Spleen (tissue), 11 donors: Measurements from ENCODE around the gene SLC22A12. TPM values are rescaled to one million over a fixed set of nuclear protein-coding genes. Genes with fewer than 3 reads are reported as not detected.

Source experiments
- DNase-seq: peaks from one replicate; pipeline ENCODE4 v3.0.0-alpha.2; 2020
- H3K27ac ChIP-seq, 8 donors: fragments of 200-600 bp; sonication (generic) in 7 of 8; 1 replicate in 4 of 8; 2 replicates in 4 of 8; pipeline versions ENCODE4 v1.5.0 to v1.8.0; 2016 to 2021; ENCODE audit warnings: inconsistent platforms in 4 of 8, mild to moderate bottlenecking in 4 of 8, moderate library complexity in 1 of 8
- H3K27me3 ChIP-seq, 7 donors: fragments of 200-600 bp; sonication (generic) in 6 of 7; replicated peaks in 1 of 7; 1 replicate in 4 of 7; 2 replicates in 3 of 7; pipeline versions ENCODE4 v1.5.0 to v1.8.0; 2016 to 2021; ENCODE audit warnings: inconsistent platforms in 3 of 7, mild to moderate bottlenecking in 1 of 7
- H3K36me3 ChIP-seq, 6 donors: fragments of 200-600 bp; sonication (generic) in 5 of 6; 1 replicate in 4 of 6; 2 replicates in 2 of 6; pipeline versions ENCODE4 v1.5.0 to v1.8.0; 2016 to 2021; ENCODE audit warnings: inconsistent platforms in 2 of 6
- H3K4me1 ChIP-seq, 6 donors: fragments of 200-600 bp; sonication (generic) in 5 of 6; 1 replicate in 3 of 6; 2 replicates in 3 of 6; pipeline versions ENCODE4 v1.5.0 to v1.8.0; 2016 to 2021; ENCODE audit warnings: inconsistent platforms in 3 of 6
- H3K4me3 ChIP-seq, 8 donors: fragments of 200-600 bp; sonication (generic) in 7 of 8; 1 replicate in 4 of 8; 2 replicates in 4 of 8; pipeline versions ENCODE4 v1.5.0 to v1.8.0; 2016 to 2021; ENCODE audit warnings: inconsistent platforms in 4 of 8, mild to moderate bottlenecking in 4 of 8, moderate library complexity in 2 of 8
- H3K9me3 ChIP-seq, 8 donors: fragments of 200-600 bp; sonication (generic) in 7 of 8; 1 replicate in 4 of 8; 2 replicates in 4 of 8; pipeline versions ENCODE4 v1.5.0 to v1.8.0; 2016 to 2021; ENCODE audit warnings: inconsistent platforms in 4 of 8
- POLR2A ChIP-seq, 3 donors: fragments of 450-650 bp; IDR thresholded peaks; one replicate each; pipeline ENCODE4 v1.5.1; 2017; ENCODE audit warnings: antibody characterized with exemption in 3 of 3, mild to moderate bottlenecking in 1 of 3
- POLR2AphosphoS5 ChIP-seq, 3 donors: sonication (generic); formaldehyde crosslinking; IDR thresholded peaks; one replicate each; pipeline ENCODE4 v1.5.1; 2017; ENCODE audit warnings: antibody characterized with exemption in 3 of 3
- WGBS, 5 donors: extraction: QIAGEN DNeasy Blood & Tissue Kit in 3 of 5; methylation state at CpG; one replicate each; pipeline versions ENCODE4 v1.1.5 to v1.1.7; 2013 to 2018; 5-methylcytosine and 5-hydroxymethylcytosine counted together
- intact Hi-C: fragments of 100-400 bp; cut with DNase I; formaldehyde crosslinking; loops from one replicate; pipeline ENCODE4 v1.15.0; 2023; ENCODE audit warnings: low total_unique reads
- polyA plus RNA-seq, 3 donors: library from polyadenylated mRNA; stranded (reverse); fragments of 200-250 nt; gene quantifications; one replicate each; pipeline ENCODE4 v1.2.1, GENCODE V29; 2013
- total RNA-seq, 7 donors: library from RNA; depleted of rRNA in 3 of 7; stranded (reverse); fragments of >200 nt in 3 of 7; fragmentation: NEBNext Ultra II Directional in 4 of 7; extraction: Animal tissue kit (Norgen Biotek cat#: 25700) in 4 of 7; gene quantifications; one replicate each; pipeline versions ENCODE4 v1.1.0 to v1.2.1, GENCODE V29; 2016 to 2021
- TF ChIP-seq, protein P1 (sequence below), 11 experiments: fragments of 200-600 bp in 7 of 11; fragments of 450-650 bp in 4 of 11; sonication (generic) in 4 of 11; IDR thresholded peaks in 8 of 11; conservative IDR thresholded peaks in 3 of 11; 1 replicate in 7 of 11; 2 replicates in 4 of 11; pipeline versions ENCODE4 v1.4.0 to v1.8.0; 2016 to 2021; ENCODE audit warnings: antibody characterized with exemption in 11 of 11, inconsistent platforms in 4 of 11, mild to moderate bottlenecking in 1 of 11
- donor health status: healthy with polysubstance abuse.
- donor health status: DM: no; HTN: no; CAD: no; lungs with moderate emphysema.
- donor health status: DM: no; HTN: no; CAD: no.
- donor health status: Bipolar disorder and iron deficiency.
- donor health status: healthy.
- donor health status: DM: no; HTN: no; CAD: no.
- donor health status: DM: yes; HTN: yes; CAD: no.

SLC22A12 gene
- total and polyA plus RNA-seq, 10 donors = not detected

DNA sequence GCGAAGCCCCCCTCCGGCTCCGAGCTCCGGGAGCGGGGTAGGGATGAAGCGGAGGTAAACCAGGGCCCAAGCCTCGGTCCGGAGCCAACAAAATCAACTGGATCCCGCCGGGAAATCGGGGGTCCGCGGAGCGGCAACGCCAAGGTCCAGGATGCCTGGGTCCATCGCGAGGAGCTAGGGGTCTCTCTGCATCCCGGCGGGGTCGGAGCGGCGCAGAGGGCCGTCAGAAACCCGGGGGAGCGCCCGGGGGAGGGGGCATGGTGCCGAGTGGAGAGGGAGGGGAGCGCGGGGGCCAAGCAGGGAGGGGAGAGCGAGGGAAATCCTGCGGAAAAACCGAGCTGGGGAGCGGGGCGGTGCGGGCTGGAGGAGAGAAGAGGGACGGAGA lies 51.8 kb downstream of the SLC22A12 start:
- no peak overlapping the region for H3K27ac ChIP-seq
- DNase-seq = no peak
- H3K4me1 ChIP-seq = peaks cover 0 to 47% (median 26%) of the 10 kb centered on the region in 6 donors
- H3K27me3 ChIP-seq = peaks cover 0 to 85% (median 47%) of the 10 kb centered on the region in 7 donors
- peak overlapping the region in 5 of 8 donors; percentile 7 to 61 (median 14) for H3K4me3 ChIP-seq
- WGBS, 5 donors = 1 to 4% (median 2%) methylated on average over 8 to 36 of the region's 36 CpGs
- TF ChIP-seq, protein P1, sequence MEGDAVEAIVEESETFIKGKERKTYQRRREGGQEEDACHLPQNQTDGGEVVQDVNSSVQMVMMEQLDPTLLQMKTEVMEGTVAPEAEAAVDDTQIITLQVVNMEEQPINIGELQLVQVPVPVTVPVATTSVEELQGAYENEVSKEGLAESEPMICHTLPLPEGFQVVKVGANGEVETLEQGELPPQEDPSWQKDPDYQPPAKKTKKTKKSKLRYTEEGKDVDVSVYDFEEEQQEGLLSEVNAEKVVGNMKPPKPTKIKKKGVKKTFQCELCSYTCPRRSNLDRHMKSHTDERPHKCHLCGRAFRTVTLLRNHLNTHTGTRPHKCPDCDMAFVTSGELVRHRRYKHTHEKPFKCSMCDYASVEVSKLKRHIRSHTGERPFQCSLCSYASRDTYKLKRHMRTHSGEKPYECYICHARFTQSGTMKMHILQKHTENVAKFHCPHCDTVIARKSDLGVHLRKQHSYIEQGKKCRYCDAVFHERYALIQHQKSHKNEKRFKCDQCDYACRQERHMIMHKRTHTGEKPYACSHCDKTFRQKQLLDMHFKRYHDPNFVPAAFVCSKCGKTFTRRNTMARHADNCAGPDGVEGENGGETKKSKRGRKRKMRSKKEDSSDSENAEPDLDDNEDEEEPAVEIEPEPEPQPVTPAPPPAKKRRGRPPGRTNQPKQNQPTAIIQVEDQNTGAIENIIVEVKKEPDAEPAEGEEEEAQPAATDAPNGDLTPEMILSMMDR (IDR thresholded peaks at IDR 0.05 in 8 of 11, conservative IDR thresholded peaks at IDR 0.05 in 3 of 11) = no peak
- TF ChIP-seq POLR2AphosphoS5 (IDR thresholded peaks at IDR 0.05) (no peak), POLR2A (IDR thresholded peaks at IDR 0.05) (no peak)
- H3K36me3 ChIP-seq = no peaks in the 10 kb centered on the region
- intact Hi-C loops = no loop called here
- no peaks in the 10 kb centered on the region for H3K9me3 ChIP-seq

DNA sequence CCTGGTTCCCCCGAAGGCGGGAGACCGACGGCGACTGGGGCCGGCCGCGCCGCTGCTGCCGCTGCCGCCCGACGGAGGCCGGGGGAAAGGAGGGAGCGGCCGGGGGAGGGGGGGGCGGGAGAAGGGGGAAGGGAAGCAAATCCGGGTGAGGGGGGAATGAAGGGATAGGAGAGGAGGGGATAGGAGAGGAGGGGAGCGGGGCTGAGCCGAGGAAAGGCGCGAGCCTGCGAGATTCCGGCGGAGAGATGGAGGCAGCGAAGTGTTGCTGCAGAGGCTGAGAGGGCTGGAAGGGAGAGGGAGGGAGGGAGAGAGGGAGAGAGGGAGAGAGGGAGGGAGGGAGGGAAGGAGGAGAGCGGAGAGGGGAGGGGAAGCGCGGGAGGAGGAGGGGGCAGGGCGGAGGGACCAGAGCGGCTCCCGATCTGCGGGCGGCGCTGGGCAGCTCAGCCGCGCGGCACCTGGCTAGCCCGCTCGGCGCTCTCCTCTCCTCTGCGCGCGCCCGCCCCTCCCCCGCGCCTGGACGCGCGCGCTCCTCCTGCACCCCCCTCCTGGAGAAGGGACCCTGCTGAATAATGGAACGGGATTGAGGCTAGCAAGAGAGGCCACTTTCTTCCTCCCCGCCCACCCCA lies 52.3 kb downstream of the SLC22A12 start:
- TF ChIP-seq POLR2AphosphoS5 (IDR thresholded peaks at IDR 0.05) = no peak
- no peak for TF ChIP-seq POLR2A (IDR thresholded peaks at IDR 0.05)
- Histone ChIP-seq H3K4me1 (peaks cover 0 to 42% (median 24%) of the 10 kb centered on the region in 6 donors), H3K27me3 (peaks cover 0 to 85% (median 45%) of the 10 kb centered on the region in 7 donors), H3K4me3 (peak overlapping the region in 5 of 8 donors; percentile 7 to 61 (median 14)), H3K36me3 (no peaks in the 10 kb centered on the region), H3K9me3 (no peaks in the 10 kb centered on the region), H3K27ac (no peak overlapping the region)
- DNase-seq = no peak
- intact Hi-C loops = no loop called here
- 1 to 4% (median 2%) methylated on average over 35 to 53 of the region's 53 CpGs for WGBS, 5 donors

DNA sequence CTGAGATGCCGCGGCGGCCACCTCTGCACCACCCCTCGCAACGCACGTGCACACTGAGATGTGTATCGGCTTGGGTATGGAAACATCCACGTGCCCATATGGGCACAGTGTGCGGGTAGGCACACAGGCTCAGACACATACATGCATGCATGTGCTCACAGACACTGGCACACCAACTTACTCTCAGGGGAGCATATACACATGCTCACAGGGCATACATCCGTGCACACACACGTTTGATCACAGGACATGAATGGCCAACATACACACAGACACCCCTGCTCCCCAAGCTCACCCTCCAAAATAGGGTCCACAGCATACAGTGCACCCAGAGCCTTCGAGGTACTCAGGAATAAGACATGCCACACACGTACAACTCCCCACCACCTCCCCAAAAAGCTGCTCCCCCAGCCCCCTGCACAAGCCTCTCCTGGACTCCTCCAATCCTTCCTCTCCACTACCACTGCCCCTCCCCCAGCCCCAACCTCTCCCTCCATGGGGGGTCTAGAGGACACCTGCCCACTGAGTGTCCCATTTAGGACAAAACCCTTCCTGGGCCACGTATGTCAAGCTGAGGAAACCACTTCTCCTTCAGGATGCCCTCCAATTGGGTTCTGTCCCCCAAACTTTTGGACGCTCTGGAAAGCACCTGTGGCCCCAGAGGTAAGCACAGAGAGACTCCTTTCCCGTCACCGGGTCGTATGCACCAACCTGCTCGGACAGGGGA lies 53.1 kb downstream of the SLC22A12 start:
- TF ChIP-seq POLR2AphosphoS5 (IDR thresholded peaks at IDR 0.05) = no peak
- TF ChIP-seq, protein P1 (IDR thresholded peaks at IDR 0.05 in 8 of 11, conservative IDR thresholded peaks at IDR 0.05 in 3 of 11) = no peak
- TF ChIP-seq POLR2A (IDR thresholded peaks at IDR 0.05) = no peak
- 22 to 47% (median 24%) methylated on average over 9 to 19 of the region's 19 CpGs for WGBS, 5 donors
- Histone ChIP-seq H3K36me3 (no peaks in the 10 kb centered on the region), H3K27me3 (peaks cover 0 to 82% (median 45%) of the 10 kb centered on the region in 7 donors), H3K4me3 (peak overlapping the region in 3 of 8 donors; percentile 14 to 61 (median 37)), H3K4me1 (peaks cover 0 to 35% (median 19%) of the 10 kb centered on the region in 6 donors), H3K27ac (no peak overlapping the region), H3K9me3 (no peaks in the 10 kb centered on the region)
- intact Hi-C loops = no loop called here
- no peak for DNase-seq

- no peaks in the 10 kb centered on the region for H3K9me3 ChIP-seq
- no peak overlapping the region for H3K4me3 ChIP-seq
- no peak for TF ChIP-seq POLR2AphosphoS5 (IDR thresholded peaks at IDR 0.05)
- TF ChIP-seq POLR2A (IDR thresholded peaks at IDR 0.05) = no peak
- TF ChIP-seq, protein P1 (IDR thresholded peaks at IDR 0.05 in 8 of 11, conservative IDR thresholded peaks at IDR 0.05 in 3 of 11) = peak in 2 of 11 experiments; percentile 13 to 38
- H3K36me3 ChIP-seq = no peaks in the 10 kb centered on the region
- intact Hi-C loops = no loop called here
- peaks cover 0 to 37% (median 20%) of the 10 kb centered on the region in 6 donors for H3K4me1 ChIP-seq
- H3K27ac ChIP-seq = no peak overlapping the region
- peaks cover 0 to 82% (median 45%) of the 10 kb centered on the region in 7 donors for H3K27me3 ChIP-seq
- no peak for DNase-seq
- 28 to 39% (median 32%) methylated on average over 10 to 11 of the region's 11 CpGs for whole genome bisulfite sequencing, 5 donors
These were observed 53.7 kb downstream of the SLC22A12 start for GRCh38 chr11:64644647-64645275.
